B cell (primary cell): ENCODE measurements around the gene MEAF6.

Experiments
- EZH2 ChIP-seq: IDR thresholded peaks from 2 replicates; pipeline ENCODE4 v1.6.1; 2012; ENCODE audit warnings: borderline replicate concordance, low read depth, mild to moderate bottlenecking, moderate library complexity, low read length; ENCODE audit not compliant: insufficient read depth, poor library complexity, severe bottlenecking
- TF ChIP-seq, protein P1 (sequence below): fragments of 200-600 bp; IDR thresholded peaks from one replicate; pipeline ENCODE4 v1.8.0; 2022; ENCODE audit warnings: antibody characterized with exemption, mild to moderate bottlenecking

DNA sequence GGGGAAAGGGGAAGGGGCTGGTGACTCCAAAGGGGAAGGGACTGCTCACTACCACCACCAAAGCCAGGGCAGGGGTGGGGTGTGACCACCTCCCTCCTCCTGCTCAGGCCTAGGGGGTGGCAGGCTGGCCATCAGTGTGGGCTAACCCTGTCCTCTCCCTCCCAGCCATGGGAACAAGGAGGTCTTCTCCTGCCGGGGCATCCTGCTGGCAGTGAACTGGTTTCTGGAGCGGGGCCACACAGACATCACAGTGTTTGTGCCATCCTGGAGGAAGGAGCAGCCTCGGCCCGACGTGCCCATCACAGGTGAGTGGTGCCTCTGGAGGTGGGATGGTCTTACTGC is 34.5 kb downstream of the MEAF6 start:
- TF ChIP-seq, protein P1, sequence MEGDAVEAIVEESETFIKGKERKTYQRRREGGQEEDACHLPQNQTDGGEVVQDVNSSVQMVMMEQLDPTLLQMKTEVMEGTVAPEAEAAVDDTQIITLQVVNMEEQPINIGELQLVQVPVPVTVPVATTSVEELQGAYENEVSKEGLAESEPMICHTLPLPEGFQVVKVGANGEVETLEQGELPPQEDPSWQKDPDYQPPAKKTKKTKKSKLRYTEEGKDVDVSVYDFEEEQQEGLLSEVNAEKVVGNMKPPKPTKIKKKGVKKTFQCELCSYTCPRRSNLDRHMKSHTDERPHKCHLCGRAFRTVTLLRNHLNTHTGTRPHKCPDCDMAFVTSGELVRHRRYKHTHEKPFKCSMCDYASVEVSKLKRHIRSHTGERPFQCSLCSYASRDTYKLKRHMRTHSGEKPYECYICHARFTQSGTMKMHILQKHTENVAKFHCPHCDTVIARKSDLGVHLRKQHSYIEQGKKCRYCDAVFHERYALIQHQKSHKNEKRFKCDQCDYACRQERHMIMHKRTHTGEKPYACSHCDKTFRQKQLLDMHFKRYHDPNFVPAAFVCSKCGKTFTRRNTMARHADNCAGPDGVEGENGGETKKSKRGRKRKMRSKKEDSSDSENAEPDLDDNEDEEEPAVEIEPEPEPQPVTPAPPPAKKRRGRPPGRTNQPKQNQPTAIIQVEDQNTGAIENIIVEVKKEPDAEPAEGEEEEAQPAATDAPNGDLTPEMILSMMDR: no peak
- TF ChIP-seq EZH2: no peak
